ENCODE measurements around the gene RPL29.
A peak's percentile ranks its signal among the peaks of the same experiment; 100 is the strongest.

Gene RPL29

GRCh38 chr3:52015438-52016228 lies 19.9 kb upstream of the RPL29 start:
- H3K4me1 ChIP-seq (ENCODE audit: control extremely low read depth in 1 of 4, control insufficient read depth in 4 of 4, insufficient read depth in 4 of 4, low read length in 3 of 4) = peaks cover 0 to 16% (median 6%) of the 10 kb centered on the region in 4 experiments

GRCh38 chr3:52014613-52015012 lies 18.9 kb upstream of the RPL29 start:
- ChIA-PET CTCF (interaction anchor here (0.7 to 10.9 kb wide), 13 partner anchors 9 to 133 kb away, joined by 3 to 64 read pairs (median 5); no protein-coding TSS in a partner anchor), POLR2A (no interaction called here)
- Histone ChIP-seq H3K27me3 (replicated peaks in 2 of 5; ENCODE audit: control insufficient read depth in 4 of 5, insufficient read depth in 5 of 5, low read length in 4 of 5) (no peaks in the 10 kb centered on the region), H3K4me3 (ENCODE audit: control insufficient read depth in 1 of 7, extremely low read depth in 1 of 7, insufficient read depth in 4 of 7, low read depth in 2 of 7, low read length in 6 of 7) (no peak overlapping the region), H3K4me1 (ENCODE audit: control extremely low read depth in 1 of 4, control insufficient read depth in 4 of 4, insufficient read depth in 4 of 4, low read length in 3 of 4) (peaks cover 0 to 16% (median 6%) of the 10 kb centered on the region in 4 experiments), H3K27ac (ENCODE audit: insufficient read depth in 1 of 2, low read depth in 1 of 2, low read length in 2 of 2, poor library complexity in 1 of 2, severe bottlenecking in 2 of 2) (no peak overlapping the region), H3K9me3 (ENCODE audit: control extremely low read depth in 1 of 5, control insufficient read depth in 4 of 5, insufficient read depth in 2 of 5, low read depth in 1 of 5, low read length in 4 of 5) (no peaks in the 10 kb centered on the region), H3K36me3 (ENCODE audit: control insufficient read depth in 4 of 4, insufficient read depth in 4 of 4, low read length in 3 of 4) (no peaks in the 10 kb centered on the region)
- WGBS (ENCODE audit: insufficient coverage) = 63% methylated on average over 8 of the region's 8 CpGs
- peak in 2 of 3 donors; percentile 18 to 33 for DNase-seq

More at GRCh38 chr3:52015438-52016228, 19.9 kb upstream of the RPL29 start:
- no peaks in the 10 kb centered on the region for H3K27me3 ChIP-seq (replicated peaks in 2 of 5; ENCODE audit: control insufficient read depth in 4 of 5, insufficient read depth in 5 of 5, low read length in 4 of 5)
- H3K9me3 ChIP-seq (ENCODE audit: control extremely low read depth in 1 of 5, control insufficient read depth in 4 of 5, insufficient read depth in 2 of 5, low read depth in 1 of 5, low read length in 4 of 5) = no peaks in the 10 kb centered on the region
- no peak overlapping the region for H3K27ac ChIP-seq (ENCODE audit: insufficient read depth in 1 of 2, low read depth in 1 of 2, low read length in 2 of 2, poor library complexity in 1 of 2, severe bottlenecking in 2 of 2)
- H3K4me3 ChIP-seq (ENCODE audit: control insufficient read depth in 1 of 7, extremely low read depth in 1 of 7, insufficient read depth in 4 of 7, low read depth in 2 of 7, low read length in 6 of 7) = no peak overlapping the region
- ChIA-PET CTCF (interaction anchor here (0.7 to 10.9 kb wide), 13 partner anchors 10 to 129 kb away, joined by 3 to 64 read pairs (median 5); no protein-coding TSS in a partner anchor), POLR2A (no interaction called here)
- DNase-seq = no peak
- H3K36me3 ChIP-seq (ENCODE audit: control insufficient read depth in 4 of 4, insufficient read depth in 4 of 4, low read length in 3 of 4) = no peaks in the 10 kb centered on the region
- WGBS (ENCODE audit: insufficient coverage) = 81% methylated on average over 13 of the region's 13 CpGs

- no peak for DNase-seq
- H3K4me3 ChIP-seq (ENCODE audit: control insufficient read depth in 1 of 7, extremely low read depth in 1 of 7, insufficient read depth in 4 of 7, low read depth in 2 of 7, low read length in 6 of 7) = no peak overlapping the region
- ChIA-PET CTCF (interaction anchor here (0.9 to 10.9 kb wide), 13 partner anchors 8 to 134 kb away, joined by 3 to 64 read pairs (median 5); partner anchors contain the start of gene DUSP7), POLR2A (no interaction called here)
- H3K4me1 ChIP-seq (ENCODE audit: control extremely low read depth in 1 of 4, control insufficient read depth in 4 of 4, insufficient read depth in 4 of 4, low read length in 3 of 4) = peaks cover 0 to 16% (median 6%) of the 10 kb centered on the region in 4 experiments
- WGBS (ENCODE audit: insufficient coverage) = 96% methylated on average over 4 of the region's 6 CpGs
- H3K27me3 ChIP-seq (replicated peaks in 2 of 5; ENCODE audit: control insufficient read depth in 4 of 5, insufficient read depth in 5 of 5, low read length in 4 of 5) = no peaks in the 10 kb centered on the region
- H3K27ac ChIP-seq (ENCODE audit: insufficient read depth in 1 of 2, low read depth in 1 of 2, low read length in 2 of 2, poor library complexity in 1 of 2, severe bottlenecking in 2 of 2) = no peak overlapping the region
- H3K36me3 ChIP-seq (ENCODE audit: control insufficient read depth in 4 of 4, insufficient read depth in 4 of 4, low read length in 3 of 4) = no peaks in the 10 kb centered on the region
- H3K9me3 ChIP-seq (ENCODE audit: control extremely low read depth in 1 of 5, control insufficient read depth in 4 of 5, insufficient read depth in 2 of 5, low read depth in 1 of 5, low read length in 4 of 5) = no peaks in the 10 kb centered on the region
These were observed 18.3 kb upstream of the RPL29 start for GRCh38 chr3:52013802-52014598.

GRCh38 chr3:52012699-52013098 lies 17.0 kb upstream of the RPL29 start:
- DNase-seq = no peak
- H3K4me1 ChIP-seq (ENCODE audit: control extremely low read depth in 1 of 4, control insufficient read depth in 4 of 4, insufficient read depth in 4 of 4, low read length in 3 of 4) = peaks cover 0 to 16% (median 6%) of the 10 kb centered on the region in 4 experiments
- POLR2A ChIA-PET = no interaction called here
- no peaks in the 10 kb centered on the region for H3K9me3 ChIP-seq (ENCODE audit: control extremely low read depth in 1 of 5, control insufficient read depth in 4 of 5, insufficient read depth in 2 of 5, low read depth in 1 of 5, low read length in 4 of 5)
- H3K27ac ChIP-seq (ENCODE audit: insufficient read depth in 1 of 2, low read depth in 1 of 2, low read length in 2 of 2, poor library complexity in 1 of 2, severe bottlenecking in 2 of 2) = no peak overlapping the region
- CTCF ChIA-PET = interaction anchor here (1.0 to 10.9 kb wide), 10 partner anchors 7 to 130 kb away, joined by 3 to 64 read pairs (median 6); no protein-coding TSS in a partner anchor
- no peak overlapping the region for H3K4me3 ChIP-seq (ENCODE audit: control insufficient read depth in 1 of 7, extremely low read depth in 1 of 7, insufficient read depth in 4 of 7, low read depth in 2 of 7, low read length in 6 of 7)
- no peaks in the 10 kb centered on the region for H3K36me3 ChIP-seq (ENCODE audit: control insufficient read depth in 4 of 4, insufficient read depth in 4 of 4, low read length in 3 of 4)
- H3K27me3 ChIP-seq (replicated peaks in 2 of 5; ENCODE audit: control insufficient read depth in 4 of 5, insufficient read depth in 5 of 5, low read length in 4 of 5) = no peaks in the 10 kb centered on the region
- 85% methylated on average over 7 of the region's 7 CpGs for WGBS (ENCODE audit: insufficient coverage)

GRCh38 chr3:52010431-52010830 lies 14.7 kb upstream of the RPL29 start:
- no peaks in the 10 kb centered on the region for H3K27me3 ChIP-seq (replicated peaks in 2 of 5; ENCODE audit: control insufficient read depth in 4 of 5, insufficient read depth in 5 of 5, low read length in 4 of 5)
- no peak overlapping the region for H3K4me3 ChIP-seq (ENCODE audit: control insufficient read depth in 1 of 7, extremely low read depth in 1 of 7, insufficient read depth in 4 of 7, low read depth in 2 of 7, low read length in 6 of 7)
- no peaks in the 10 kb centered on the region for H3K36me3 ChIP-seq (ENCODE audit: control insufficient read depth in 4 of 4, insufficient read depth in 4 of 4, low read length in 3 of 4)
- H3K9me3 ChIP-seq (ENCODE audit: control extremely low read depth in 1 of 5, control insufficient read depth in 4 of 5, insufficient read depth in 2 of 5, low read depth in 1 of 5, low read length in 4 of 5) = no peaks in the 10 kb centered on the region
- ChIA-PET CTCF (interaction anchor here (1.1 to 4.5 kb wide), 2 partner anchors 12 to 112 kb away, joined by 3 to 16 read pairs; no protein-coding TSS in a partner anchor), POLR2A (no interaction called here)
- no peak for DNase-seq
- H3K27ac ChIP-seq (ENCODE audit: insufficient read depth in 1 of 2, low read depth in 1 of 2, low read length in 2 of 2, poor library complexity in 1 of 2, severe bottlenecking in 2 of 2) = no peak overlapping the region
- H3K4me1 ChIP-seq (ENCODE audit: control extremely low read depth in 1 of 4, control insufficient read depth in 4 of 4, insufficient read depth in 4 of 4, low read length in 3 of 4) = peaks cover 0 to 28% (median 17%) of the 10 kb centered on the region in 4 experiments

- H3K9me3 ChIP-seq (ENCODE audit: control extremely low read depth in 1 of 5, control insufficient read depth in 4 of 5, insufficient read depth in 2 of 5, low read depth in 1 of 5, low read length in 4 of 5) = no peaks in the 10 kb centered on the region
- POLR2A ChIA-PET = no interaction called here
- no peak for DNase-seq
- no peak overlapping the region for H3K27ac ChIP-seq (ENCODE audit: insufficient read depth in 1 of 2, low read depth in 1 of 2, low read length in 2 of 2, poor library complexity in 1 of 2, severe bottlenecking in 2 of 2)
- H3K4me3 ChIP-seq (ENCODE audit: control insufficient read depth in 1 of 7, extremely low read depth in 1 of 7, insufficient read depth in 4 of 7, low read depth in 2 of 7, low read length in 6 of 7) = no peak overlapping the region
- WGBS (ENCODE audit: insufficient coverage) = 100% methylated on average over 2 of the region's 4 CpGs
- peaks cover 0 to 26% (median 15%) of the 10 kb centered on the region in 4 experiments for H3K4me1 ChIP-seq (ENCODE audit: control extremely low read depth in 1 of 4, control insufficient read depth in 4 of 4, insufficient read depth in 4 of 4, low read length in 3 of 4)
- CTCF ChIA-PET = interaction anchor here (0.7 to 9.0 kb wide), 8 partner anchors 10 to 397 kb away, joined by 3 to 169 read pairs (median 6); partner anchors contain the start of gene DUSP7
- H3K27me3 ChIP-seq (replicated peaks in 2 of 5; ENCODE audit: control insufficient read depth in 4 of 5, insufficient read depth in 5 of 5, low read length in 4 of 5) = no peaks in the 10 kb centered on the region
- H3K36me3 ChIP-seq (ENCODE audit: control insufficient read depth in 4 of 4, insufficient read depth in 4 of 4, low read length in 3 of 4) = no peaks in the 10 kb centered on the region
These were observed 11.6 kb upstream of the RPL29 start for GRCh38 chr3:52007291-52007690.
